Uterus (tissue), 4 donors: Measurements from ENCODE around the gene POU2AF2. TPM values are rescaled to one million over a fixed set of nuclear protein-coding genes. Genes with fewer than 3 reads are reported as not detected.

Source experiments
- DNase-seq, 2 donors: peaks; one replicate each; pipeline ENCODE4 v3.0.0-alpha.2; 2019 to 2020
- H3K27ac ChIP-seq, 2 donors: fragments of 200-600 bp; sonication (generic); 1 replicate in 1 of 2; 2 replicates in 1 of 2; pipeline ENCODE4 v1.5.1; 2016 to 2018
- H3K27me3 ChIP-seq, 2 donors: fragments of 200-600 bp; sonication (generic); one replicate each; pipeline ENCODE4 v1.5.1; 2018 to 2019; ENCODE audit warnings: control low read depth in 1 of 2
- H3K36me3 ChIP-seq, 2 donors: fragments of 200-600 bp; sonication (generic); one replicate each; pipeline ENCODE4 v1.5.1; 2019; ENCODE audit warnings: control low read depth in 1 of 2
- H3K4me1 ChIP-seq, 2 donors: fragments of 200-600 bp; sonication (generic); one replicate each; pipeline ENCODE4 v1.5.1; 2018 to 2019; ENCODE audit warnings: control low read depth in 1 of 2
- H3K4me3 ChIP-seq, 2 donors: fragments of 200-600 bp; sonication (generic); 1 replicate in 1 of 2; 2 replicates in 1 of 2; pipeline ENCODE4 v1.5.1; 2018 to 2019; ENCODE audit warnings: mild to moderate bottlenecking in 1 of 2
- H3K9me3 ChIP-seq, 2 donors: fragments of 200-600 bp; sonication (generic); one replicate each; pipeline ENCODE4 v1.5.1; 2019; ENCODE audit warnings: control low read depth in 1 of 2
- CTCF ChIP-seq, 4 experiments: fragments of 200-600 bp in 2 of 4; fragments of 450-650 bp in 2 of 4; sonication (generic) in 2 of 4; IDR thresholded peaks; one replicate each; pipeline ENCODE4 v1.5.1; 2016 to 2019; ENCODE audit warnings: antibody characterized with exemption in 4 of 4, mild to moderate bottlenecking in 2 of 4, moderate library complexity in 1 of 4
- POLR2A ChIP-seq, 2 donors: fragments of 450-650 bp; IDR thresholded peaks; one replicate each; pipeline ENCODE4 v1.6.1; 2016; ENCODE audit warnings: antibody characterized with exemption in 2 of 2, mild to moderate bottlenecking in 1 of 2, moderate library complexity in 1 of 2
- intact Hi-C: fragments of 100-400 bp; cut with DNase I; formaldehyde crosslinking; loops from one replicate; pipeline ENCODE4 v1.15.1; 2023; ENCODE audit warnings: low total_unique reads
- total RNA-seq, 4 donors: library from RNA; depleted of rRNA in 3 of 4; stranded (reverse); fragments of >200 nt in 3 of 4; gene quantifications; one replicate each; pipeline versions ENCODE4 v1.1.0 to v1.2.4, GENCODE V29; 2014 to 2023
- donor health status: DM: yes; HTN: yes; CAD: no.

Gene POU2AF2
- total RNA-seq, 4 donors from 2014 or later: not detected

- intact Hi-C loops: no loop called here
Measured at GRCh38 chr11:111225881-111226280, 19.6 kb upstream of the POU2AF2 start.

GRCh38 chr11:111229604-111230003 lies 15.9 kb upstream of the POU2AF2 start:
- Histone ChIP-seq H3K4me1 (no peaks in the 10 kb centered on the region), H3K27ac (no peak overlapping the region), H3K36me3 (no peaks in the 10 kb centered on the region), H3K4me3 (no peak overlapping the region), H3K27me3 (no peaks in the 10 kb centered on the region), H3K9me3 (no peaks in the 10 kb centered on the region)
- no peak for TF ChIP-seq CTCF (IDR thresholded peaks at IDR 0.05)
- no peak for TF ChIP-seq POLR2A (IDR thresholded peaks at IDR 0.05)
- DNase-seq: no peak
- intact Hi-C loops: loop anchor here (10.0 kb wide), 1 partner anchor 765 kb away; no protein-coding TSS in a partner anchor

More at GRCh38 chr11:111225881-111226280, 19.6 kb upstream of the POU2AF2 start:
- no peak overlapping the region for H3K4me3 ChIP-seq
- H3K36me3 ChIP-seq: no peaks in the 10 kb centered on the region
- no peaks in the 10 kb centered on the region for H3K9me3 ChIP-seq
- H3K27ac ChIP-seq: no peak overlapping the region
- H3K27me3 ChIP-seq: no peaks in the 10 kb centered on the region
- no peaks in the 10 kb centered on the region for H3K4me1 ChIP-seq
- no peak for DNase-seq
- TF ChIP-seq POLR2A (IDR thresholded peaks at IDR 0.05) (no peak), CTCF (IDR thresholded peaks at IDR 0.05) (no peak)

- H3K4me3 ChIP-seq: peak overlapping the region in 1 of 2 donors; percentile 49
- DNase-seq: no peak
- no peaks in the 10 kb centered on the region for H3K9me3 ChIP-seq
- no peaks in the 10 kb centered on the region for H3K4me1 ChIP-seq
- TF ChIP-seq CTCF (IDR thresholded peaks at IDR 0.05) (no peak), POLR2A (IDR thresholded peaks at IDR 0.05) (no peak)
- intact Hi-C loops: loop anchor here (10.0 kb wide), 1 partner anchor 765 kb away; no protein-coding TSS in a partner anchor
- no peak overlapping the region for H3K27ac ChIP-seq
- no peaks in the 10 kb centered on the region for H3K27me3 ChIP-seq
- H3K36me3 ChIP-seq: no peaks in the 10 kb centered on the region
Measured at GRCh38 chr11:111230122-111230465, 15.4 kb upstream of the POU2AF2 start.

GRCh38 chr11:111231836-111232235 lies 13.7 kb upstream of the POU2AF2 start:
- intact Hi-C loops: loop anchor here (10.0 kb wide), 1 partner anchor 767 kb away; no protein-coding TSS in a partner anchor
- no peak for DNase-seq
- Histone ChIP-seq H3K36me3 (no peaks in the 10 kb centered on the region), H3K4me3 (no peak overlapping the region), H3K4me1 (no peaks in the 10 kb centered on the region), H3K27ac (no peak overlapping the region), H3K27me3 (no peaks in the 10 kb centered on the region), H3K9me3 (no peaks in the 10 kb centered on the region)
- no peak for TF ChIP-seq POLR2A (IDR thresholded peaks at IDR 0.05)
- TF ChIP-seq CTCF (IDR thresholded peaks at IDR 0.05): no peak

- Histone ChIP-seq H3K36me3 (no peaks in the 10 kb centered on the region), H3K27me3 (no peaks in the 10 kb centered on the region), H3K4me3 (no peak overlapping the region), H3K9me3 (no peaks in the 10 kb centered on the region), H3K4me1 (no peaks in the 10 kb centered on the region), H3K27ac (peak overlapping the region in 1 of 2 donors; percentile 34)
- no peak for TF ChIP-seq CTCF (IDR thresholded peaks at IDR 0.05)
- no peak for TF ChIP-seq POLR2A (IDR thresholded peaks at IDR 0.05)
- DNase-seq: no peak
- intact Hi-C loops: loop anchor here (10.0 kb wide), 1 partner anchor 772 kb away; no protein-coding TSS in a partner anchor
Measured at GRCh38 chr11:111236383-111236782, 9.1 kb upstream of the POU2AF2 start.
